Activated T-cell treated with anti-CD3 and anti-CD28 coated beads, Interleukin-2, amount 50 U/mL, for 4 hours (primary cell): Measurements from ENCODE around the gene NFYC. TPM values are rescaled to one million over a fixed set of nuclear protein-coding genes. Genes with fewer than 3 reads are reported as not detected.

Experiments used
- ATAC-seq, 2 donors: fragments of 200-7000 bp; cut with Tn5 transposase; one replicate each; pipeline ENCODE4 v1.10.0; 2021
- DNase-seq: peaks from one replicate; pipeline ENCODE4 v3.0.0-alpha.2; 2020
- H3K27me3 Mint-ChIP-seq: one replicate; pipeline ENCODE4 v1.8.0; 2021; ENCODE audit warnings: low read depth, mixed read lengths
- H3K36me3 Mint-ChIP-seq: one replicate; pipeline ENCODE4 v1.8.0; 2022; ENCODE audit warnings: mixed read lengths; ENCODE audit not compliant: insufficient read depth
- H3K4me1 Mint-ChIP-seq: one replicate; pipeline ENCODE4 v1.8.0; 2021; ENCODE audit warnings: low read depth, mixed read lengths
- H3K4me3 Mint-ChIP-seq: one replicate; pipeline ENCODE4 v1.8.0; 2021; ENCODE audit warnings: mild to moderate bottlenecking, moderate library complexity, mixed read lengths
- H3K9me3 Mint-ChIP-seq: one replicate; pipeline ENCODE4 v1.8.0; 2021; ENCODE audit warnings: mixed read lengths
- total RNA-seq, 3 donors: library from RNA; stranded (reverse); gene quantifications; one replicate each; pipeline ENCODE4 v1.2.1, GENCODE V29; 2021

NFYC gene
- total RNA-seq, 3 donors from 2014 or later, result 59.8 to 72.8 (median 67.0) TPM

DNA sequence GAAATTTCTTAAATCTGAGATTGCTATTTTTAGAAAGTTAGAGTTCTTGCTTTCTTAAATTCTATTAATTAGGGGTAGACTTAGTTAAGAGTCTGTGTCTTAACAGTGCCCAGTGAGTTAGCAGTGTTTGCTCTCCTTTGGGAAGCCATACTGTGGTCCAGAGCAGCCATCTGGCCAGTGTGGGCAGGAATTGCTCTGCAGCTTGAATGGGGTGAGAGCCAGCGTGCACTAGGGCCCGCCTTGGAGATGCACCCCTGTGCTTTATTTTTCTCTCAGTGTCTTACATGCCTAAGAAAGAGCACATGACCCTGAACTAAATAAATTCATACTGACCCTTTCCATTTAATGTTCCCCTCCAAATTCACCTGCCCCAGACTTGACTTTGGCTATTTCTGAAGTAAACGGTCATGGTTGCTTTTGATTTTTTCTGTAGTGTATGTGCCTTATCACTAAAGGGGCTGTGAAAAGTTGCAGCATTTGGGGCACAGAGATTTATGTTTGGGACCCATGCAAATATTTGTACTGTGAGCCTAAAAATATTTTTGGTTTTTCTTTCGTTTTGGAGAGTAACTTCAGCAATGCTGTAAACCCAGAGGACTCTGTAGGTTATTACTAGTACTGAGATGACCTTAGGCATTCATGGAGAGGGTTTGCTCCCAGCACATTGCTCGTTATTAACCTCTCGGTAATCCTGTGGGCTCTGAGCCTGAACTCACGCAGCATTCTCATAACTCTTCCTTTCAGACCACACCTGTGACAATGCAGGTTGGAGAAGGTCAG is 70.8 kb downstream of the NFYC start:
- no peak overlapping the region for H3K4me3 Mint-ChIP-seq
- no peak for DNase-seq
- no peaks in the 10 kb centered on the region for H3K27me3 Mint-ChIP-seq
- ATAC-seq, result no peak
- H3K9me3 Mint-ChIP-seq, result no peaks in the 10 kb centered on the region
- peaks cover 34% of the 10 kb centered on the region for H3K36me3 Mint-ChIP-seq
- peaks cover 22% of the 10 kb centered on the region for H3K4me1 Mint-ChIP-seq

DNA sequence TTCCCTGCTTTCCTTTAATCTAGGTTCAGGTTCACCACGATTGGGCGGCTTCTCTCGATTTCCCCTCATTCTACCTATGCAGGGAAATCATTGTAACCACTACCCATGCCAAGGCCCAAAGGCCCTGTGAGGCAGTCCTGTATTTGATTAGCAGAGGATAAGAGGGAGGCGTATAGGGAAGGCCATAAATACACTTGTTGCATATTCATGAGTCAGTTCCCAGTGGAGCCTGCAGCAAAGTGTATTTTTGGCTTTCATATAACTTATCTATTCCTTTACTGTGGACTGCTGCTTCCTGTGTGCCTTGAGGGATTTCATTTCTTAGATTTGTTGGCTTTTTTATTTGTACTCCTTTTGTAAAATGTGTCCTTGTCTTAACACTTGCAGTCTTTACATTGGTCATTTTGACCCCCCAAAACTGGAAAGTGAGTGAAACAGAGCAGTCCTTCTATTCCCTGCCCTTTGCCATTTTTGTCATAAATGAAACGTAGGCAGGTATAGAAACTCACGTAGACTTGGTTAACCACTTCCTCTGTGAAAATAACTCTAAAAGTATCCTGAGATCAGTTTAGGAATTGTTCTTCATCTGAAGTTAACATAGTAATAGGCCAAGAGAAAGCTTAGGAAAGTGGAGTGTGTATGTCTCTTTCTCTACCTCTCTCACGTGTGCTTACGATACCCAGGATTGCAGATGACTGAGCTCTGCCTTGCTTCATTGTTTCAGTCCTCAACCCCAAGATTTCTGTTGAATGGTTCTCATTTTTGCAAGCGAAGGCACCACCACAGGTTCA is 72.4 kb downstream of the NFYC start:
- Mint-ChIP-seq H3K9me3 (no peaks in the 10 kb centered on the region), H3K4me3 (no peak overlapping the region), H3K27me3 (no peaks in the 10 kb centered on the region), H3K36me3 (peaks cover 28% of the 10 kb centered on the region), H3K4me1 (peaks cover 22% of the 10 kb centered on the region)
- DNase-seq (no peak), ATAC-seq (peak; percentile 50 to 71)

DNA sequence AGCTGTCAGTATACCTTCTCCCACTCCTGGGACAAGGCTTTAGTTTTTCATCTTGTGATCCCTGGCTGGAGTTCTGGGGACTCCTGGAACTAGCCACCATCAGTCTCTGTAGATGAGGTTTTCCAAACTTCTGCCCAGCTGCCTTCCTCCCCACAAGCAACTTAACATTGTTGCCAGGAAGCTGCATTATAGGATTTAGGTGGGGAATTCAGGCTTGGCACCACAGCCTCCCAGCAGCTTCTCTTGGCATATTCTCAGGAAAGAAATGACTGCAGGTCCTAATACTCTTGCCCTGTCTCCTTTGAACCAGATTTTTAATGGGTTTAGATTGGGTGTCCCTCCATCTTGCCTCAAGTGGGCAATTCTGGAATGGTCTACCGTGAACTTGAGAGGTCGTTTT is 73.5 kb downstream of the NFYC start:
- DNase-seq (no peak), ATAC-seq (no peak)
- Mint-ChIP-seq H3K27me3 (no peaks in the 10 kb centered on the region), H3K36me3 (peaks cover 24% of the 10 kb centered on the region), H3K4me1 (peaks cover 22% of the 10 kb centered on the region), H3K4me3 (no peak overlapping the region), H3K9me3 (no peaks in the 10 kb centered on the region)

DNA sequence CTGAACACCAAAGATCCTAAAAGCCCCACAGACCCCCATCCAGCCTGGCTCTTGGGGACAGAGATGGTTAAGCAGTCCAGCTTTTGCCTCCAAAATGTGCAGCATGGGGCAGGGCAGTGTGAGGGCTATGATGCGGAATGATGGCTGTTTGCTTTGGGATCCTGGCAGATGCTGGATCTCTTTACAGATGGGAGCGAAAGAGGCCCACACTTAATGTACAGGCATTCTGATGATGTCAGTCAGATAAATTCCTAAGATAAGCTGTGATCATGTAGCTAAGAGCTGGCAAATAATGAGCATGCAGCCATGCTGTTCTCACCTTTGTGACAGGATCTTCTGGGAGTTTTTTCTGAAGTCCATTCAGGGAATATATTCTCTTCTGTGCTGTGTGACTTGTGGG is 74.5 kb downstream of the NFYC start:
- Mint-ChIP-seq H3K27me3 (no peaks in the 10 kb centered on the region), H3K4me3 (no peak overlapping the region), H3K4me1 (peaks cover 22% of the 10 kb centered on the region), H3K9me3 (no peaks in the 10 kb centered on the region), H3K36me3 (peaks cover 24% of the 10 kb centered on the region)
- ATAC-seq, result no peak
- no peak for DNase-seq

DNA sequence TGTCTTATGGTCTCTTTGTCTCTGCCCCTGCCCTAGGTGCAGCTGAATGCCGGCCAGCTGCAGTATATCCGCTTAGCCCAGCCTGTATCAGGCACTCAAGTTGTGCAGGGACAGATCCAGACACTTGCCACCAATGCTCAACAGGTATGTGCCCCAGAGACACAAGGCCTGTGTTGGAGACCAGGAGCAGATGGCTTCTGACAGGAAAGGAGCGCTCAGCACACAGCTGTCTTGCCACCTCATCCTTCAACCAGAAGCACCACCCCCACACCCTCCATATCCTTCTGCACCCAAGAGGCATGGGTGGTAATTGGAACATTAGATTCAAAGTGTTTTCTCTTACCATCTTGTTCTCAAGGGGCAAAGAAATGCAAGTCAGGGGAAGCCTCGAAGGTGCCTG is 75.1 kb downstream of the NFYC start:
- ATAC-seq (no peak), DNase-seq (no peak)
- Mint-ChIP-seq H3K36me3 (peaks cover 28% of the 10 kb centered on the region), H3K9me3 (no peaks in the 10 kb centered on the region), H3K4me1 (peaks cover 21% of the 10 kb centered on the region), H3K4me3 (no peak overlapping the region), H3K27me3 (no peaks in the 10 kb centered on the region)

DNA sequence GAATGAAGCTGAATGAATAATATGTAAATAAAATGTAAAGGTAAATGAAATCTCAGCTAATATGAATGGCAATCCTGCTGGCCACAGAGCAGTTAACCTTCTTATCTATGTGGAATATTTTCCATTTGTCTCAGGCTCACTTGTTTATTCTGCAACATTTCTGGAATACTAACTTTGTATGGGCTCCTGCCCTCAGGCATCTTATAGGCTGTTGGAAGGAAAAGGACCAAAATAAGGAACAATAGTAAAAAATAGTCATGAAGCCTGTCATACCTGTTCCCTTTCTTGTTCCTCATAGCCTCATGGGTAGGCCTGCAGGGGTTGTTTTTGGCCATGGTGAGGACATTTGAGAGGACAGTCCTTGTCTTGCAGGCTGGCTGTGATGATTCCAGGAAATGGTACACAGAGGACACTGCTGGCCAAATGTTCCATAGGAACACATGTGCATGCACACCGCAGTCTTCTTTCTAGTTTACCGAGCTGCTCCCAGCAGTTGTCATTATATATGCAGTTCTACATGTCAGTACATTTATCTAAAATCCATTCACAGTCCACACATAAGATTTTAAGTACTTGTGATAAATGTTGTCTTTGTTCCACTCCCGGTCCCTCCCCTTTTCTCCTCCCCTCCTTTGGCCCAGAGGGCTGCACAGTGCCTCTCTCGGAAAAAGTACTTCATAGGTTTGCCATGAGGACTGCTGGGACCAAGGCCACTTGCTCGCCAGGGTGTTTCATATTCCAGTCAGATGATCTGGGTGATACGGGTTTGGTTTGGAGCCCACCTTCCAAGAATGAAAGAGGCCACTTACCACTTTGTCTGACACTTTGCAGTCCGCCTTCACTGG is 76.9 kb downstream of the NFYC start:
- ATAC-seq (no peak), DNase-seq (no peak)
- Mint-ChIP-seq H3K27me3 (no peaks in the 10 kb centered on the region), H3K36me3 (peaks cover 24% of the 10 kb centered on the region), H3K9me3 (no peaks in the 10 kb centered on the region), H3K4me3 (no peak overlapping the region), H3K4me1 (peaks cover 13% of the 10 kb centered on the region)

DNA sequence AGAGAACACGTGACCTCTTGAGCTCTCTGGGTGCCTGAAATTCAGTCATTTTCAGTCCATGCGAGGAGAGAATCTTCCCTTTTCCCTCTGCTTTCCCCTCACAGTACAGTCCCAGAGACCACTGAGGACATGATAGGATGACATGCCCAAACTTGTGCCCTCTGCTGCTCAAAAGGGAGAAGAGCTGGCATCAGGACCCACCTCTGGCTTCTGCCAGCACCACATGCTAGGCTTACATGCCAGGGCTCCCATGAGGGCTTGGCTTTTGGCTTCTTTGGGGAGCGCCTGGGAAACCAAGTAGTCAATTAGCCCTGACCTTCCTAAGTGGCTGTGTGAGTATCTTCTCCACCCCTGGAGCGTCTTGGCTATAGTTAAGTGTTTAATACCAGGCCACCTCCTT is 78.3 kb downstream of the NFYC start:
- ATAC-seq (peak in 1 of 2 donors; percentile 25), DNase-seq (no peak)
- H3K9me3 Mint-ChIP-seq, result no peaks in the 10 kb centered on the region
- no peak overlapping the region for H3K4me3 Mint-ChIP-seq
- no peaks in the 10 kb centered on the region for H3K27me3 Mint-ChIP-seq
- H3K36me3 Mint-ChIP-seq, result peaks cover 22% of the 10 kb centered on the region
- H3K4me1 Mint-ChIP-seq, result no peaks in the 10 kb centered on the region

DNA sequence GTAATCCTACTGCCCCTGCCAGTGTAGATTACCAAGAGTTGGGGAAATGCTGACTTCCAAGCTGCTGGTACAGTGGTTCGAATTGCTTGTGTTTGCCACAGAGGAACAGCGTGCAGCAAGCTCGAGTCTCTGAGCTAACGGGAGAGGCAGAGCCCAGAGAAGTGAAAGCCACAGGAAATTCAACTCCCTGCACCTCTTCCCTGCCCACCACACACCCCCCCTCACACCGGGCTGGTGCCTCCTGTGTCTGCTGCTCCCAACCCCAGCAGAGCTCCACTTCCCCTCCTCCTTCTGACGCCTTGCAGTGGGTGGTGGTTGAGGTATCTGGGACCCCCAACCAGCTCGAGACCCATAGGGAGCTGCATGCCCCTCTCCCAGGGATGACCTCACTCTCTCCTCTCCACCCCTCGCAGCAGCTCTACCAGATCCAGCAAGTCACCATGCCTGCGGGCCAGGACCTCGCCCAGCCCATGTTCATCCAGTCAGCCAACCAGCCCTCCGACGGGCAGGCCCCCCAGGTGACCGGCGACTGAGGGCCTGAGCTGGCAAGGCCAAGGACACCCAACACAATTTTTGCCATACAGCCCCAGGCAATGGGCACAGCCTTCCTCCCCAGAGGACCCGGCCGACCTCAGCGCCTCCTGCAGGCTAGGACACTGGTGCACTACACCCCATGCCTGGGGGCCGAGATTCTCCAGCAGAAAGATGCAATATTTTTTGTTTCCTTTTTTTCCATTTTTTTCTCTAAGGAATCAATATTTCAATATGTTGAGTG is 79.0 kb downstream of the NFYC start:
- H3K4me3 Mint-ChIP-seq, result no peak overlapping the region
- H3K4me1 Mint-ChIP-seq, result no peaks in the 10 kb centered on the region
- no peaks in the 10 kb centered on the region for H3K9me3 Mint-ChIP-seq
- peaks cover 22% of the 10 kb centered on the region for H3K36me3 Mint-ChIP-seq
- DNase-seq, result no peak
- no peak for ATAC-seq
- no peaks in the 10 kb centered on the region for H3K27me3 Mint-ChIP-seq

DNA sequence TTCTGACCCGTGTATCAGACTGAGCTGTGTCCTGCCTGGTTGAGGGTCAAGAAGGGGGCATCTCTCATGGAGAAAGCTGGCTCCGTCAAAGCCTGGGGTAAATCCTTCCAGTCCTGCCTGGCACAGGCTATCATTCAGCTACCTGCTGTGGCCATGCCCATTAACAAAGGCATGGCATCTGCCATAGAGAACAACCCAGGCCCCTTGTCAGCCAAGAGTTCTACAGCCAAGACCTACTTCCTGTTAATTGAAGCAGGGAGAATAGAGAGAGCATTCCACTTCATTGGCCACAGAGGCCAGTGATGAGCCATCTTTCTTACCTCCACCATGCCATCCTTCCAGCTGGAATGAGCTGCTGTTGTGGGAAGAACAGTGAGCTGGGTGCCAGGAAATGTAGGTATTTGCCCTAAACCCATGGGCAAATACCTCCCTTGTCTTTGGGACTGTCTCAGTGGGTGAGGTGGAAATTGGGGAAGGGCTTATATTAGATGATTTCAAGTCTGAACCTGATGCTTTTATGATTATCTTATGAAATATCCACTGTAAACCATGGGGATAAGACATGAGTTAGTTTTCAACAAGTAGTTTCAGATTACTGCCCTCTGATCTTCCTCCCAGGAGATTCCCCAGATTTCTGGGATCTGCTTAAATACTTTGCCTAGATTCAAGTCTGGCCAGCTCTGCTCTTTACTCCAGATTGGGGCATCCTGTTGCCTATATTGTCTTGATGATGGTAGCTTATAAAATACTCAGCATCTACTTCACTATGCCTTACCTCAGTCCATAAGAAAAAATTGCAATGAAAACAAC is 80.8 kb downstream of the NFYC start:
- Mint-ChIP-seq H3K27me3 (no peaks in the 10 kb centered on the region), H3K36me3 (peaks cover 26% of the 10 kb centered on the region), H3K9me3 (peaks cover 11% of the 10 kb centered on the region), H3K4me3 (no peak overlapping the region), H3K4me1 (no peaks in the 10 kb centered on the region)
- DNase-seq, result no peak
- ATAC-seq, result no peak

DNA sequence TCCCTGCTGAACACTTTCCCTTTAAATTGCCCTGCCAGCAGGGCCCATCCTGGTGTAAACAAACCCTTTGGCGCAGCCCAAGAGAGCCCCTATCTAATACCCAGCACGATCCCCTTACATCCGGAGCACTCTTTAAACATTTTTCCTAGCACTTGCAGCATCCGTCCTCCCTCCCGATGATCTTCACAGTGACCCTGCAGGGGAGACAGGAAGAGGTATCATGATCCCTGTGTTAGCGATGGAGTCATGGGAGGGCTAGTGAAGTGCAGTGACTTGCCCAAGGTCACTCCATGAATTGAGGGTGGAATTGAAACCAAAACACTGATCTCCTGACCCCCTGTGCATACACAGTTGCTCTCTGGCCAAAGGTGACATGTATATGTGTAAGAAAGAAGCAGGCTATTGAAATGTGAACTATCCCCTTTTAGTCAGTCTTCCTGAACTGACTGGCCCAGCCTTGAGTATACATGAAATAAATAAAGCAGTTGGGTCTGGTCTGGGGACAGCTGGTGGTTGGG is 82.3 kb downstream of the NFYC start:
- H3K4me3 Mint-ChIP-seq, result no peak overlapping the region
- H3K4me1 Mint-ChIP-seq, result no peaks in the 10 kb centered on the region
- H3K27me3 Mint-ChIP-seq, result no peaks in the 10 kb centered on the region
- no peak for ATAC-seq
- no peak for DNase-seq
- peaks cover 12% of the 10 kb centered on the region for H3K9me3 Mint-ChIP-seq
- peaks cover 29% of the 10 kb centered on the region for H3K36me3 Mint-ChIP-seq

DNA sequence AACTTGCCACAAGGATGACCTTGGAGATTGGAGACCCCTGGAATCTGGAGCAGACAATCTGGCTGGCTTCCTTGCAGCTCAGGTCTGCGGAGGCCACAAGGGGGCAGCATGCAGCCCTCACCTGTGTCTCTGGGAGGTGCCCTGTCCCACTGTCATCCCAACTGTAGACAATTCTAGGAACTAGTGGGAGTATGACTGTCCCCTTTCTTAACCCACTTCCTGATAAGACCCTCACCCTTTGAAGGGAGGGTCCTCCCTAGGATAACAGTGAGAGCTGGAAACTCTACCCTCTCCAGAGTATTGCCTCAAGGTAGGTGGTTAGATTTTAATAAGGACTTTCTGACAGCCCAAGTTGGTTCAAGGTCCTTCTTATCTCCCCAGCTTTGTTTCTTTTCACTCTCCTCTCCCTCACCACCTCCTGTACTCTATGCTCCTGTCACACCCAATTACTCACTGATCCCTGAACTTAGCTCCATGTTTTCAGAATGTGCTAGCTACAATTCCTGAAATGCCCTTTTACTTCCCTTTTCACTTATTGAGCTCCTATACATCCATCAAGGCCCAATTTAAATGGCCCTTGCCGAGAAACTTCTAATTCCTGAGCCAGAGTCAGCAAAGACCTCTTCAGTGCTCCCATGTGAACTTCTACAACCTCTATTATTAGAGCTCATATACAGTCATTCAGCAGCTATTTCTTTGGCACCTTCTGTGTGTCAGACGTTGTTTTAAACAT is 82.9 kb downstream of the NFYC start:
- Mint-ChIP-seq H3K27me3 (no peaks in the 10 kb centered on the region), H3K4me3 (no peak overlapping the region), H3K4me1 (no peaks in the 10 kb centered on the region), H3K36me3 (peaks cover 29% of the 10 kb centered on the region), H3K9me3 (peaks cover 12% of the 10 kb centered on the region)
- DNase-seq (peak; percentile 65), ATAC-seq (peak; percentile 41 to 69)

DNA sequence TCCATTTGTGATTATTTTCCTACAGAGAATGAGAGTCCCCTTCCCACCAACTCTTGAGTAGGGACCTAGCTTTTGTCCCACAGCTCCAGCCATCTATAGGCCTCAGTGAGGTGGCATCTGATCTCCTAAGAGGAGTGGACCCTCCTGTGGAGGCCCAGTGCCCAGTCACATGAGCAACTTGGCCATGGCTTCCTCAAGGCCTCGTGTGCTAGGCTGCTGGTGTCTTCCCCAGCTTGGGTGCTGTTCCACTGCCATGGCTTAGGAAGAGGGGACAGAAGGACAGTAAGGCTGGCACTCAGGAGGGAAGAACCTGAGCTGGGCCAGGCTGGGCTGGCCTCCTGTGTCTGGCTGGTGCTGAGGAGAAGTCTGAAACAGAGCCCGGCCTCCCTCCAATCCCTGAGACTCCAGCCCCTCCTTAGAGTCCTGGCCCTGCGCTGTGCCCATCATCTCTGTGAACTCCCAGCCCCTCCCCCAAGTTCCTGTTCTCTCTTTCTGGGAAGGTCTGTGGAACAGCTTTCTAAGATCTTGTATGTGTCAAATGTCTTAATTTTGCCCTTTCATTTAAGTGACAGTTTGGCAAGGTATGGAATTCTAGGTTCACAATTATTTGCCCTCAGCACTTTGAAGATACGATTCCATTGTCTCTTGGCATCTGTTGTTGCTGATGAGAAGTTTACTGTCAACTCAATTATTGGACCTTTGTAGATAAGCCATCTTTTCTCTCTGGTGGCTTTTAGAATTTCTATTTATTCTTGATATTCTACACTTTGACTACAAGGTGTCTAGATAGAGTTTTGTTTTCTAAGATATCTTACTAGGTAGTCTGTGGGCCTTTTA is 85.0 kb downstream of the NFYC start:
- H3K36me3 Mint-ChIP-seq, result peaks cover 22% of the 10 kb centered on the region
- H3K27me3 Mint-ChIP-seq, result peaks cover 3% of the 10 kb centered on the region

More for the DNA sequence above, 85.0 kb downstream of the NFYC start:
- no peaks in the 10 kb centered on the region for H3K4me1 Mint-ChIP-seq
- DNase-seq, result no peak
- no peak overlapping the region for H3K4me3 Mint-ChIP-seq
- ATAC-seq, result no peak
- H3K9me3 Mint-ChIP-seq, result peaks cover 12% of the 10 kb centered on the region
